DMS53 treated with DMSO at 0.1 percent for 48 hours (cell line): ENCODE results near the gene DLK1.

Experiments
- DNase-seq: peaks from one replicate; lab custom pipeline; 2025; ENCODE audit not compliant: unreplicated experiment; lab: John Stamatoyannopoulos, UW

DLK1 gene

DNA sequence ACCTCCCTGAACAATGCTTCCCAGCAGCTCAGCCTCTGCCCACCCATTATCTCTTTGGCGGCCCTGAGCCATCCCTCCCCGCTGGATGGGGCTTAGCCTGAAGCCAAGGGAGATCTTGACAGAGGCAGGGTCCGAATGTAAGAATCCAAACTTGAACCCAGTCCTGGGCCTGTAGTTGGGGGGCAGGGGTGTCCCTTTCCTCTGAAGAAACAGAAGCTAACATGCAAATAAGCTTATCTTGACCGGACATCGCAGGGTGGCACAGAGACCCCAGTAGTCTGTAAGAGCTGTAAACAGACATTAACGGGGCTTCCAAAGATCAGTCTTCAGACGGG is 6.0 kb downstream of the DLK1 start:
- no peak for DNase-seq

DNA sequence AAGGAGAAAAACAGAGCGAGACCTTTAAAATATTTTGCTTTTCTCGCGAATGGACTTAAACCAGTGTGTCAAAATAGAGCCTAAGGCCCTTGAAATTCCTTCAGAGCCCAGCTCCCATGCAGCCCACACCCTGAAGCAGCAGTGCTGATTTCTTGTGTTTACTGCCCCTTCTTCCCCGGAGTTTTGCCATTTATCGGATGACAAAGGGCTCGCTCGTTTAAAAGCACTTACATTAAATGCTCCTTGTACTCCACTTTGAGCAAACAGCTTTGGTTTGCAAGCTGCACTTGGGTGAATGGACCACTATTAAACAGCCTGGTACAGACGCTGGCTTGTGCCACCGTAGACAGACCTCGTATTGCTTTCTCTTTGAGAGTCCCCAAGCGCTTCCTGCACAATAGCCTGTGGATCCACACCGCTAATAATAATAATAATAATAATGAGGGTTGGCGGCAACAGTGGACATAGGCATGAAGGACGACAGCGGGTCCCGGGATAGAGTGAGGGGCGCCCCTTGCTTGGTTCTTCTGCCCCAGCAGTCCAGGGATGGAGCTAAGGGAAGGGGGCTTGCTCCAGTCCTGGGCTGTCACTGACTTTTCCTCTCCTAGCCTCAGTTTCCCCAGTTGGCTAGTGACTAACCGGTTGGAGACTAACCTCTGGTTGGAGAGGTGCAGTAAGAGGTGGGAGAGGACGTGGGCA is 6.6 kb downstream of the DLK1 start:
- no peak for DNase-seq

GRCh38 chr14:100734031-100734990 is 7.6 kb downstream of the DLK1 start:
- DNase-seq: no peak

GRCh38 chr14:100735271-100735670 is 8.6 kb downstream of the DLK1 start:
- no peak for DNase-seq

DNA sequence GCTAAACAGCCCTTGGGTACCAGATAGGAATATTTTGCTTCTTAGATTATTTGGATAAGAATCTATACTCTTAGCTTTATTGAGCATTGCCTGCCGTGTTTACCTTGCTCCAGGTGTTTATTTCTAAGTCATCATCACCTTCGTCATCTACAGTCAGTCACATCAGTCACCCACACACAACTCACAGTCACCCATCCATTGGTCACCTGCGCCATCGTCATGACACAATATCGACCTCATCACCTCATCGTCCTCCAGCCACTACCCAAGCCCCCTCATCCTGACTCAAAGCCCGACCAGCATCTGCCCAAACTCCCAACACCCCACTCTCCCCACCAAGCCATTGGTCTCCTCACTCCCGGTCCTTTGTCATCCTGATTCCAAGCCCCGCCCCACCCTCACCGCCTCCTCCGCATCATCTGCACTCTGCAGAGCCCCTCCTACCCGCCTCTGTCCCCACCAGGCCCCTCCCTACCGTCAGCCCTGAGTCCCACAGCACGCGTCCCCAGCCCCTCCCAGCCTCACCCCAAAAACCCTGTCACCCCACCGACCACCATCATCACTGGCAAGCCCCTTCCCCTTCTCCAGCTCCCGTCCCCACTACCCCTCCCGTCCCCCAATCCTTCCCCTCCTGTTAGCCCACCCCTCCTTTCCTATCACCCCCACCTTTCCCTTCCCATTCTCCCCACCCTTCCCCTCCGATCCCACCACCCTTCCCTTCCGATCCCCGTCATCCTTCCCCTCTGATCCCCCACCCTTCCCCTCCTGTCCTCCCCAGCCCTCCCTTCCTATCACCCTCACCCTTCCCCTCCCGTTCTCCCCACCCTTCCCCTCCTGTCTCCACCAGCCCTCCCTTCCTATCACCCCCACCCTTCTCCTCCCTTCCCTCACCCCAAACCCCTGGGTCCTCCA is 9.8 kb downstream of the DLK1 start:
- DNase-seq: no peak

DNA sequence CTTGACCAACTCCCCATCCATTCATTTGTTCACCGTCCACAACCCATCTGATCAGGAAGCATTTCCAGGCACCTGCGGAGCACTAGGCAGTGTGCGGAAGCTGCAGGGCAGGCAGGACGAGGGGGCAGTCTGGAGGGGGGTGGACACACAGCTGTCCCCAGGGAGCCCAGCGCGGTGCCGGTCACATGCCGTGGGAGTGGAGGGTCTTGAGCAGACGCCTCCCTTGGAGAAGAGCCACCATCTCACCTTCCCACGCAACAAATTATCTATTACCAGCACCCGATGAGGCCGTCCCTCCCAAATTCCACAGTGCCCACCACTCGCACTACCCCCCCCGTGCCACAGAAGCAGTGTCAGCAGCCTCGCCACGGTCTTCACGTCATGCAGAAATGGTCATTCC is 10.8 kb downstream of the DLK1 start:
- no peak for DNase-seq

- DNase-seq: no peak
Measured at GRCh38 chr14:100738269-100738691, 11.6 kb downstream of the DLK1 start.

GRCh38 chr14:100738704-100739131 is 12.0 kb downstream of the DLK1 start:
- DNase-seq: no peak

GRCh38 chr14:100739306-100739705 is 12.6 kb downstream of the DLK1 start:
- no peak for DNase-seq

GRCh38 chr14:100740196-100740825 is 13.6 kb downstream of the DLK1 start:
- no peak for DNase-seq

GRCh38 chr14:100740929-100741328 is 14.2 kb downstream of the DLK1 start:
- DNase-seq: no peak

- DNase-seq: no peak
Measured at GRCh38 chr14:100741966-100742365, 15.3 kb downstream of the DLK1 start.

GRCh38 chr14:100746326-100746725 is 19.6 kb downstream of the DLK1 start:
- DNase-seq: no peak

GRCh38 chr14:100747021-100747586 is 20.4 kb downstream of the DLK1 start:
- DNase-seq: no peak

- DNase-seq: no peak
Measured at GRCh38 chr14:100747736-100748135, 21.0 kb downstream of the DLK1 start.

DNA sequence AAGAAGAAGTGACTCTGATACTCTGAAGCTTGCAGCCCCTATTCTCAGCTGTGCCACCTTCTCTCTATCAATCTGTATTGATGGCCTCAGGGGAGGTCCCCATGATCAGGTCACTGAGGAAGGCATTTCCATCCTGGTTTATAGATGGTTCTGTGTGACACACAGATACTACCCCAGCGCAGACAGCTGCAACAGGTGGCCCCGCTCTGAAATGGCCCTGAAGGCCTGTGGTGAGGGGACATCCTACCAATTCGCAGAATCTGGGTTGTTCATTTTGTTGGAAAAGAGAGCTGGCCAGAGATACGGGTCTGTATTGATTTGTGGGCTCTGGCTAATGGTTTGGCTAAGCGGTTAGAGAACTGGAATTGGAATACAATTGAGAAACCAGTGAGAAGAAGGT is 21.7 kb downstream of the DLK1 start:
- no peak for DNase-seq

- no peak for DNase-seq
Measured at GRCh38 chr14:100748944-100749343, 22.3 kb downstream of the DLK1 start.

DNA sequence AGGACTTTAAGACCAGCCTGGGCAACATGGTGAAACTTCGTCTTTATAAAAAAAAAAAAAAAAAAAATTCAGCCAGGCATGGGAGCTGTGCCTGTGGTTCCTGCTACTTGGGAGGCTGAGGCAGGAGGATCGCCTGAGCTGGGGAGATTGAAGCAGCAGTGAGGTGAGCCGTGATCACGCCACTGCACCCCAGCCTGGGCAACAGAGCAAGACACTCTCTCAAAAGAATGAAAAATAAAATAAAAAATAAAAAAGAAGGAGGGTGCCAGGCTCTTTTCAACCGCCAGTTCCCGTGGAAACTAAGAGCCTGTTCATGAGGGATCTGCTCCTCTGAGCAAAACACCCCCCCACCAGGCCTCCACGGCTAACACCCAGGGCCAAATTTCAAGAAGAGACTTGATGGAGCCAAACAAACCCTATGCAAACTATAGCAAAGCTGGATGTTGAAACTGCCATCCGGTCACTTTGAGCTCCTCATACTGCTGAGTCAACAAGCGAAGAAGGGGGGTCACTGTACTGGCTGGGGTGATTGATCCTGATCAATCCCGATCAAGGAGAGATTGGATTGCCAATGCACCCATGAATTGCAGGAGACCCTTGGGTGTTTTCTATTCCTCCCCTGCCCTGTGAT is 23.4 kb downstream of the DLK1 start:
- no peak for DNase-seq

DNA sequence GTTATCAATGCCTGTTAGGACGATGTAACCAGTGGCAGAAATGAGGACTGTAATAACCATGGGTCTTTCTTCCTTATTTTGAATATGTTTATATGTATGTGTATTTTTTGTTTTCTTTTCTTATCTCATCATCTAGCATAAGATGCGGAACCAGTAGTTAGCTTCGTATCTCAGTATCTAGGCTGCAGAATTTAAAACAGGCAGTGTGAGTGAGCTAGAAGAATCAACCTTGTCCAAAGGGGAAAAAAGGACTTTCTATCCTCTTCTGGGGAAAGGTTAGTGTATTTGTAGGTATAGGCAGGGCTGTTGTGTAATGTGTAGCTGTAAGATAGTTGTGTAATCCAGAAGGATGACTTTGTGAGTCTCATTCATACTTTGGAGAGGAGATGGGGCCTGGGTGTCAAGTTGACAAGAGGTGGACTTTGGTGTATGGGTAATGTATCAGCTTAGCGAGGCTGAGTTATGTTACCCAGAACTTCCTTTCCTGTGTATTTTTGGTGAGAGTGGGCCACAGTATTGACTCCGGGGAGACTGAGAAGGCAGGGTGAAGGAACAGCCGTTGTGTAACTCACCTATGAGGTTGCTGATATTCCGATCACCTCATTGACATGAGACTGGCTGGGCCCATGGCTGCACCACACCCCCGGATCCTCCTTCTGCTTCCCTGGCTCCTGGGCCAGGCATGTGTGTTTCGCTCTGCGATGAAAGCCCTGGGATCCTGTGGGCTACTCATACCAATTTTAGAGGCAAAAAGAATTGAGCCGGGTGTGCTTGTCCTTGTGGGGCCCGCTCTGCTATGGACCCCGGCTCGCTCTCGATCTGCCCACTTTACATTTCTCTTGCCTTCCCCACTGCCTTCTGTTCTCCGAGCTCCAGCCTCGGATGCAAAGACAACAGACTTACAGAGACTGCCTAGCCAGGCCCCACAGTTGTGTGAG is 24.3 kb downstream of the DLK1 start:
- DNase-seq: no peak
